ENCODE data around the gene RAB8A.

RAB8A gene
- total RNA-seq, result 57.3 to 195 (median 102) reads per million in 3 experiments

- peak; percentile 99 for DNase-seq
These were observed at the start of gene RAB8A for GRCh38 chr19:16111160-16111908. Gene RAB8A, plus strand, starts transcription at chr19:16111889. Its CDS starts 13 bp downstream, at chr19:16111902.

- DNase-seq, result peak; percentile 25
These were observed 49.7 kb upstream of the RAB8A start for GRCh38 chr19:16061943-16062342.

GRCh38 chr19:16062789-16063188 lies 48.9 kb upstream of the RAB8A start:
- peak; percentile 60 for DNase-seq

- no peak for DNase-seq
These were observed 47.3 kb upstream of the RAB8A start for GRCh38 chr19:16064209-16064889.

GRCh38 chr19:16066611-16067104 lies 45.0 kb upstream of the RAB8A start:
- DNase-seq, result peak; percentile 56

- no peak for DNase-seq
These were observed 44.3 kb upstream of the RAB8A start for GRCh38 chr19:16067205-16067938.

GRCh38 chr19:16068696-16069259 lies 42.9 kb upstream of the RAB8A start:
- DNase-seq, result no peak

GRCh38 chr19:16069813-16070365 lies 41.8 kb upstream of the RAB8A start:
- DNase-seq, result no peak

GRCh38 chr19:16070366-16070990 lies 41.2 kb upstream of the RAB8A start:
- DNase-seq, result peak; percentile 94

- no peak for DNase-seq
These were observed 40.5 kb upstream of the RAB8A start for GRCh38 chr19:16071072-16071691.

- no peak for DNase-seq
These were observed 38.2 kb upstream of the RAB8A start for GRCh38 chr19:16073481-16073880.

- peak; percentile 58 for DNase-seq
These were observed 37.7 kb upstream of the RAB8A start for GRCh38 chr19:16073988-16074387.

- DNase-seq, result no peak
These were observed 37.0 kb upstream of the RAB8A start for GRCh38 chr19:16074488-16075365.

- DNase-seq, result no peak
These were observed 36.1 kb upstream of the RAB8A start for GRCh38 chr19:16075430-16076153.

GRCh38 chr19:16076154-16076957 lies 35.3 kb upstream of the RAB8A start, which contains the start of gene TPM4:
Gene TPM4, plus strand, starts transcription at chr19:16076495. Its CDS starts 71 bp downstream, at chr19:16076566.
- peak; percentile 77 for DNase-seq

GRCh38 chr19:16076958-16077611 lies 34.6 kb upstream of the RAB8A start:
- DNase-seq, result no peak

- no peak for DNase-seq
These were observed 33.5 kb upstream of the RAB8A start for GRCh38 chr19:16077984-16078758.
